ENCODE results near the gene SIGLEC5. TPM values are rescaled to one million over a fixed set of nuclear protein-coding genes. Genes with fewer than 3 reads are reported as not detected.

Gene SIGLEC5
- polyA plus RNA-seq, 1 of the 3 experiments (the other 2 are of a cell fraction): not detected

DNA sequence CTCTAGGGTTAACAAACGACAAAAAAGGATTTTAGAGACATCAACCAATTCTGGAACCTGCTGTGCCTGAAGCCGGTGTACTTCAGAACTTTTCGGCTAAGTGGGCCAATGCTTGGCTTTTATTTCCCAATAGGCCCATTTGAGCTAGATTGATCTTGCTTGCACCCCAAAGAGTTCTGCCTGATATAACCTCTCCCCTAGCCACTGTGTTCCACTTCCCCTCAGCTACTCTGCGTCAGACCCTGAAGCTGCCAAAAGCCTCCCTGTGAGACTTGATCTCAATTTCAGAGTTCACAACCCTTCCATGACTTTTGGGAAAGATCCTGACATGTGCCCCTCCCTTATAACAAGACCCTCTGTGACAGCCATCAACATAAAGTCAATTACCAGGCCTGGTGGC lies 22.1 kb upstream of the SIGLEC5 start:
- peaks cover 35% of the 10 kb centered on the region; the same call in 1 of the 2 replicates for H3K27me3 ChIP-seq (ENCODE audit: insufficient read depth)
- H3K9me2 ChIP-seq: no peaks in the 10 kb centered on the region
- POLR2A ChIA-PET: no interaction called here
- no peak overlapping the region for H2AFZ ChIP-seq (ENCODE audit: low read depth)
- H3K9ac ChIP-seq: no peak overlapping the region
- H3K9me3 ChIP-seq: no peaks in the 10 kb centered on the region
- no peak overlapping the region for H3K4me2 ChIP-seq
- no peak overlapping the region for H3K27ac ChIP-seq (ENCODE audit: low read depth in 2 of 2, low read length in 1 of 2)
- H3K36me3 ChIP-seq (replicated peaks in 1 of 2; ENCODE audit: control insufficient read depth in 1 of 2, insufficient read depth in 2 of 2, low read length in 1 of 2): no peaks in the 10 kb centered on the region
- H3K4me1 ChIP-seq (ENCODE audit: control insufficient read depth in 1 of 2, insufficient read depth in 2 of 2, low read depth in 1 of 2, low read length in 1 of 2): no peaks in the 10 kb centered on the region
- CTCF ChIA-PET: interaction anchor here (0.8 to 3.5 kb wide), 4 partner anchors 8 to 185 kb away, joined by 3 to 14 read pairs (median 3); no protein-coding TSS in a partner anchor
- no peak overlapping the region for H3K4me3 ChIP-seq (ENCODE audit: low read depth in 2 of 2, low read length in 1 of 2)
- 8% methylated on average over 4 of the region's 4 CpGs for WGBS (ENCODE audit: low lambda C conversion rate)
- H3F3A ChIP-seq (replicated peaks; ENCODE audit: insufficient read depth): peaks cover 2% of the 10 kb centered on the region
- TF ChIP-seq EP300 (IDR thresholded peaks at IDR 0.05; ENCODE audit: borderline replicate concordance in 1 of 2, low read depth in 1 of 2, low read length in 1 of 2): no peak
- TF ChIP-seq, protein P1, sequence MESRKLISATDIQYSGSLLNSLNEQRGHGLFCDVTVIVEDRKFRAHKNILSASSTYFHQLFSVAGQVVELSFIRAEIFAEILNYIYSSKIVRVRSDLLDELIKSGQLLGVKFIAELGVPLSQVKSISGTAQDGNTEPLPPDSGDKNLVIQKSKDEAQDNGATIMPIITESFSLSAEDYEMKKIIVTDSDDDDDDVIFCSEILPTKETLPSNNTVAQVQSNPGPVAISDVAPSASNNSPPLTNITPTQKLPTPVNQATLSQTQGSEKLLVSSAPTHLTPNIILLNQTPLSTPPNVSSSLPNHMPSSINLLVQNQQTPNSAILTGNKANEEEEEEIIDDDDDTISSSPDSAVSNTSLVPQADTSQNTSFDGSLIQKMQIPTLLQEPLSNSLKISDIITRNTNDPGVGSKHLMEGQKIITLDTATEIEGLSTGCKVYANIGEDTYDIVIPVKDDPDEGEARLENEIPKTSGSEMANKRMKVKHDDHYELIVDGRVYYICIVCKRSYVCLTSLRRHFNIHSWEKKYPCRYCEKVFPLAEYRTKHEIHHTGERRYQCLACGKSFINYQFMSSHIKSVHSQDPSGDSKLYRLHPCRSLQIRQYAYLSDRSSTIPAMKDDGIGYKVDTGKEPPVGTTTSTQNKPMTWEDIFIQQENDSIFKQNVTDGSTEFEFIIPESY (IDR thresholded peaks at IDR 0.05; ENCODE audit: borderline replicate concordance, low read depth): no peak
- TF ChIP-seq, protein P2, sequence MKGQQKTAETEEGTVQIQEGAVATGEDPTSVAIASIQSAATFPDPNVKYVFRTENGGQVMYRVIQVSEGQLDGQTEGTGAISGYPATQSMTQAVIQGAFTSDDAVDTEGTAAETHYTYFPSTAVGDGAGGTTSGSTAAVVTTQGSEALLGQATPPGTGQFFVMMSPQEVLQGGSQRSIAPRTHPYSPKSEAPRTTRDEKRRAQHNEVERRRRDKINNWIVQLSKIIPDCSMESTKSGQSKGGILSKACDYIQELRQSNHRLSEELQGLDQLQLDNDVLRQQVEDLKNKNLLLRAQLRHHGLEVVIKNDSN (IDR thresholded peaks at IDR 0.05; ENCODE audit: borderline replicate concordance, low read depth): no peak
- no peak for TF ChIP-seq TCF12 (IDR thresholded peaks at IDR 0.05)
- no peak for TF ChIP-seq GABPA (IDR thresholded peaks at IDR 0.05; ENCODE audit: low read depth)
- no peak for TF ChIP-seq YY1 (IDR thresholded peaks at IDR 0.05; ENCODE audit: low read depth)
- TF ChIP-seq, protein P3, sequence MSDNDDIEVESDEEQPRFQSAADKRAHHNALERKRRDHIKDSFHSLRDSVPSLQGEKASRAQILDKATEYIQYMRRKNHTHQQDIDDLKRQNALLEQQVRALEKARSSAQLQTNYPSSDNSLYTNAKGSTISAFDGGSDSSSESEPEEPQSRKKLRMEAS (IDR thresholded peaks at IDR 0.05; ENCODE audit: low read depth): no peak
- no peak for TF ChIP-seq TAF1 (IDR thresholded peaks at IDR 0.05; ENCODE audit: borderline replicate concordance, low read depth, low read length)
- TF ChIP-seq ELF1 (IDR thresholded peaks at IDR 0.05): no peak
- no peak for TF ChIP-seq MXI1 (IDR thresholded peaks at IDR 0.05; ENCODE audit: low read depth, low read length)
- no peak for TF ChIP-seq FOSL2 (IDR thresholded peaks at IDR 0.05; ENCODE audit: borderline replicate concordance, low read depth)
- TF ChIP-seq, protein P4, sequence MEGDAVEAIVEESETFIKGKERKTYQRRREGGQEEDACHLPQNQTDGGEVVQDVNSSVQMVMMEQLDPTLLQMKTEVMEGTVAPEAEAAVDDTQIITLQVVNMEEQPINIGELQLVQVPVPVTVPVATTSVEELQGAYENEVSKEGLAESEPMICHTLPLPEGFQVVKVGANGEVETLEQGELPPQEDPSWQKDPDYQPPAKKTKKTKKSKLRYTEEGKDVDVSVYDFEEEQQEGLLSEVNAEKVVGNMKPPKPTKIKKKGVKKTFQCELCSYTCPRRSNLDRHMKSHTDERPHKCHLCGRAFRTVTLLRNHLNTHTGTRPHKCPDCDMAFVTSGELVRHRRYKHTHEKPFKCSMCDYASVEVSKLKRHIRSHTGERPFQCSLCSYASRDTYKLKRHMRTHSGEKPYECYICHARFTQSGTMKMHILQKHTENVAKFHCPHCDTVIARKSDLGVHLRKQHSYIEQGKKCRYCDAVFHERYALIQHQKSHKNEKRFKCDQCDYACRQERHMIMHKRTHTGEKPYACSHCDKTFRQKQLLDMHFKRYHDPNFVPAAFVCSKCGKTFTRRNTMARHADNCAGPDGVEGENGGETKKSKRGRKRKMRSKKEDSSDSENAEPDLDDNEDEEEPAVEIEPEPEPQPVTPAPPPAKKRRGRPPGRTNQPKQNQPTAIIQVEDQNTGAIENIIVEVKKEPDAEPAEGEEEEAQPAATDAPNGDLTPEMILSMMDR (IDR thresholded peaks at IDR 0.05): no peak
- TF ChIP-seq GATA2 (CRISPR knock-in tag; IDR thresholded peaks at IDR 0.05): no peak
- TF ChIP-seq RAD21 (IDR thresholded peaks at IDR 0.05; ENCODE audit: low read length): no peak
- TF ChIP-seq, protein P5, sequence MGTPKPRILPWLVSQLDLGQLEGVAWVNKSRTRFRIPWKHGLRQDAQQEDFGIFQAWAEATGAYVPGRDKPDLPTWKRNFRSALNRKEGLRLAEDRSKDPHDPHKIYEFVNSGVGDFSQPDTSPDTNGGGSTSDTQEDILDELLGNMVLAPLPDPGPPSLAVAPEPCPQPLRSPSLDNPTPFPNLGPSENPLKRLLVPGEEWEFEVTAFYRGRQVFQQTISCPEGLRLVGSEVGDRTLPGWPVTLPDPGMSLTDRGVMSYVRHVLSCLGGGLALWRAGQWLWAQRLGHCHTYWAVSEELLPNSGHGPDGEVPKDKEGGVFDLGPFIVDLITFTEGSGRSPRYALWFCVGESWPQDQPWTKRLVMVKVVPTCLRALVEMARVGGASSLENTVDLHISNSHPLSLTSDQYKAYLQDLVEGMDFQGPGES (IDR thresholded peaks at IDR 0.05; ENCODE audit: low read depth, low read length): no peak
- no peaks in the 10 kb centered on the region for H3K79me2 ChIP-seq (ENCODE audit: insufficient read depth)
- DNase-seq: no peak
- no peaks in the 10 kb centered on the region for H4K20me1 ChIP-seq (ENCODE audit: insufficient read depth)
